ENCODE results near the gene CLASP1.
"Not testable (repeated sequence)": the region's sequence is repeated elsewhere in the genome, so short reads cannot be mapped to it uniquely, and the experiment has no call there.

The CLASP1 gene

GRCh38 chr2:121334581-121335293 is 314.5 kb downstream of the CLASP1 start:
- Histone ChIP-seq H3K4me3 (IDR thresholded peaks at IDR 0.05; ENCODE audit: insufficient read depth, low read depth, low read length) (no peak overlapping the region), H3K79me2 (ENCODE audit: insufficient read depth, low read depth) (no peaks in the 10 kb centered on the region), H2AFZ (ENCODE audit: low read depth) (no peak overlapping the region), H3K9ac (no peak overlapping the region), H3K4me1 (ENCODE audit: low read depth, poor library complexity, severe bottlenecking) (no peaks in the 10 kb centered on the region), H3K4me2 (no peak overlapping the region), H3K27me3 (ENCODE audit: insufficient read depth, low read depth) (no peaks in the 10 kb centered on the region), H3K27ac (no peak overlapping the region), H4K20me1 (ENCODE audit: insufficient read depth) (no peaks in the 10 kb centered on the region), H3K36me3 (ENCODE audit: insufficient read depth) (no peaks in the 10 kb centered on the region)
- TF ChIP-seq CTCF (conservative IDR thresholded peaks at IDR 0.05; ENCODE audit: low read depth, low read length) = no peak

DNA sequence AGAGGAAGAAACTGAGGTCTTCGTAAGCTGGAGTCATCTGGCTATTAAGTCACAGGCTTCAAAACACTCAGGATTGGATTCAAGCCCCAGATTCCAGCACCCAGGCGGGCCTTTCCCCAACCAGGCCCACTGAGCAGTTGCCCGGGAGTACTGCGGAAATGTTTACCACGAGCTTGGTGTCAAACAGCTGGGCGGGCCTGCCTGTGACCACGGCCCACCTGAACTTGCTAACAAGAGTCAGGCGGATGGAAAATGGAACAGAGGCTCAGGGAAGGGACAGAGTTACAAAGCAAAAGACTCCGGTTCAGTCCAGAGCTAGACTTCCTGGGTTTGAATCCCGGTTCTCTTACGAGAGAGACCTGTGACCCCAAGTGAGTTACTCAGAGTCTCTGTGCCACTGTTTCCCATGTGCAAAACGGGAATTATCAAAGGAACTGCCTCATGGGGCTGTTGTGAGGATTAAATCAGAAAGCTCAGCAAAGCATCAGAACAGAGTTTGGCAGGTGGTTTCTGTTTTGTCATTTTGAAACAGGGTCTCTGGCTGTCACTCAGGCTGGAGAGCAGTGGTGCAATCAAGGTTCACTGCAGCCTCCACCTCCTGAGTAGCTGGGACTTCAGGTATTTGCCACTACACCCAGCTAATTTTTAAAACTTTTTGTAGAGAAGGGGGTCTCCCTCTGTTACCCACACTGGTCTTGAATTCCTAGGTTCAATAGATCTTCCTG is 315.3 kb downstream of the CLASP1 start:
- Histone ChIP-seq H3K27me3 (ENCODE audit: insufficient read depth, low read depth) (no peaks in the 10 kb centered on the region), H3K79me2 (ENCODE audit: insufficient read depth, low read depth) (no peaks in the 10 kb centered on the region), H4K20me1 (ENCODE audit: insufficient read depth) (no peaks in the 10 kb centered on the region), H3K4me1 (ENCODE audit: low read depth, poor library complexity, severe bottlenecking) (no peaks in the 10 kb centered on the region), H3K4me3 (IDR thresholded peaks at IDR 0.05; ENCODE audit: insufficient read depth, low read depth, low read length) (no peak overlapping the region), H3K9ac (no peak overlapping the region), H3K36me3 (ENCODE audit: insufficient read depth) (no peaks in the 10 kb centered on the region), H3K4me2 (no peak overlapping the region), H2AFZ (ENCODE audit: low read depth) (no peak overlapping the region), H3K27ac (no peak overlapping the region)
- TF ChIP-seq CTCF (conservative IDR thresholded peaks at IDR 0.05; ENCODE audit: low read depth, low read length) = no peak

GRCh38 chr2:121333231-121333630 is 316.0 kb downstream of the CLASP1 start:
- H3K27ac ChIP-seq = no peak overlapping the region
- TF ChIP-seq CTCF (conservative IDR thresholded peaks at IDR 0.05; ENCODE audit: low read depth, low read length) = no peak

DNA sequence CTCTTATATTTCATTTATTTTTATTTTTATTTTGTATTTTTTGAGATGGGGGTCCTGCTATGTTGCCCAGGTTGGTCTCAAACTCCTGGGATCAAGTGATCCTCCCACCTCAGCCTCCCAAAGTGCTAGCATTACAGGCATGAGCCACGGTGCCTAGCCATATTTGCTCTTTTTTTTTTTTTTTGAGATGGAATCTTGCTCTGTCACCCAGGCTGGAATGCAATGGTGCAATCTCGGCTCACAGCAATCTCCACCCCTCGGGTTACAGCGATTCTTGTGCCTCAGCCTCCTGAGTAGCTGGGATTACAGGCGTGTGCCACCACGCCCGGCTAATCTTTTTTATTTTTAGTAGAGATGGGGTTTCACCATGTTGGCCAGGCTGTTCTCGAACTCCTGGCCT is 317.9 kb downstream of the CLASP1 start:
- not testable (repeated sequence) for H3K4me2 ChIP-seq

More at GRCh38 chr2:121333231-121333630, 316.0 kb downstream of the CLASP1 start:
- Histone ChIP-seq H3K79me2 (ENCODE audit: insufficient read depth, low read depth) (no peaks in the 10 kb centered on the region), H3K4me3 (IDR thresholded peaks at IDR 0.05; ENCODE audit: insufficient read depth, low read depth, low read length) (no peak overlapping the region), H3K27me3 (ENCODE audit: insufficient read depth, low read depth) (no peaks in the 10 kb centered on the region), H3K36me3 (ENCODE audit: insufficient read depth) (no peaks in the 10 kb centered on the region), H3K4me1 (ENCODE audit: low read depth, poor library complexity, severe bottlenecking) (no peaks in the 10 kb centered on the region), H2AFZ (ENCODE audit: low read depth) (no peak overlapping the region), H4K20me1 (ENCODE audit: insufficient read depth) (no peaks in the 10 kb centered on the region), H3K9ac (no peak overlapping the region), H3K4me2 (no peak overlapping the region)

GRCh38 chr2:121330921-121331320 is 318.3 kb downstream of the CLASP1 start:
- no peaks in the 10 kb centered on the region for H3K4me1 ChIP-seq (ENCODE audit: low read depth, poor library complexity, severe bottlenecking)
- no peak overlapping the region for H3K4me2 ChIP-seq
- H3K4me3 ChIP-seq (IDR thresholded peaks at IDR 0.05; ENCODE audit: insufficient read depth, low read depth, low read length) = no peak overlapping the region
- H3K27me3 ChIP-seq (ENCODE audit: insufficient read depth, low read depth) = no peaks in the 10 kb centered on the region
- no peaks in the 10 kb centered on the region for H3K36me3 ChIP-seq (ENCODE audit: insufficient read depth)
- no peak for TF ChIP-seq CTCF (conservative IDR thresholded peaks at IDR 0.05; ENCODE audit: low read depth, low read length)
- no peaks in the 10 kb centered on the region for H3K79me2 ChIP-seq (ENCODE audit: insufficient read depth, low read depth)
- no peaks in the 10 kb centered on the region for H4K20me1 ChIP-seq (ENCODE audit: insufficient read depth)
- no peak overlapping the region for H3K9ac ChIP-seq
- H2AFZ ChIP-seq (ENCODE audit: low read depth) = no peak overlapping the region
- H3K27ac ChIP-seq = no peak overlapping the region

More for the DNA sequence above, 317.9 kb downstream of the CLASP1 start:
- not testable (repeated sequence) for H3K36me3 ChIP-seq (ENCODE audit: insufficient read depth); H3K79me2 ChIP-seq (ENCODE audit: insufficient read depth, low read depth); H3K9ac ChIP-seq; H3K27me3 ChIP-seq (ENCODE audit: insufficient read depth, low read depth); H3K4me3 ChIP-seq (IDR thresholded peaks at IDR 0.05; ENCODE audit: insufficient read depth, low read depth, low read length); H2AFZ ChIP-seq (ENCODE audit: low read depth); H4K20me1 ChIP-seq (ENCODE audit: insufficient read depth); H3K27ac ChIP-seq; H3K4me1 ChIP-seq (ENCODE audit: low read depth, poor library complexity, severe bottlenecking)

All from KMS-11 (cell line).